ENCODE results near the gene SCAI.
"Not testable (repeated sequence)": the region's sequence is repeated elsewhere in the genome, so short reads cannot be mapped to it uniquely, and the experiment has no call there.

The SCAI gene

GRCh38 chr9:125143377-125144090 is at the start of gene SCAI:
Gene SCAI (minus strand): TSS chr9:125143528. CDS start chr9:125143437, 91 bp downstream.
- peak; percentile 98 for DNase-seq (ENCODE audit: low read depth)

- DNase-seq (ENCODE audit: low read depth), result peak; percentile 19
Observed at GRCh38 chr9:125190361-125190801, 47.1 kb upstream of the SCAI start.

DNA sequence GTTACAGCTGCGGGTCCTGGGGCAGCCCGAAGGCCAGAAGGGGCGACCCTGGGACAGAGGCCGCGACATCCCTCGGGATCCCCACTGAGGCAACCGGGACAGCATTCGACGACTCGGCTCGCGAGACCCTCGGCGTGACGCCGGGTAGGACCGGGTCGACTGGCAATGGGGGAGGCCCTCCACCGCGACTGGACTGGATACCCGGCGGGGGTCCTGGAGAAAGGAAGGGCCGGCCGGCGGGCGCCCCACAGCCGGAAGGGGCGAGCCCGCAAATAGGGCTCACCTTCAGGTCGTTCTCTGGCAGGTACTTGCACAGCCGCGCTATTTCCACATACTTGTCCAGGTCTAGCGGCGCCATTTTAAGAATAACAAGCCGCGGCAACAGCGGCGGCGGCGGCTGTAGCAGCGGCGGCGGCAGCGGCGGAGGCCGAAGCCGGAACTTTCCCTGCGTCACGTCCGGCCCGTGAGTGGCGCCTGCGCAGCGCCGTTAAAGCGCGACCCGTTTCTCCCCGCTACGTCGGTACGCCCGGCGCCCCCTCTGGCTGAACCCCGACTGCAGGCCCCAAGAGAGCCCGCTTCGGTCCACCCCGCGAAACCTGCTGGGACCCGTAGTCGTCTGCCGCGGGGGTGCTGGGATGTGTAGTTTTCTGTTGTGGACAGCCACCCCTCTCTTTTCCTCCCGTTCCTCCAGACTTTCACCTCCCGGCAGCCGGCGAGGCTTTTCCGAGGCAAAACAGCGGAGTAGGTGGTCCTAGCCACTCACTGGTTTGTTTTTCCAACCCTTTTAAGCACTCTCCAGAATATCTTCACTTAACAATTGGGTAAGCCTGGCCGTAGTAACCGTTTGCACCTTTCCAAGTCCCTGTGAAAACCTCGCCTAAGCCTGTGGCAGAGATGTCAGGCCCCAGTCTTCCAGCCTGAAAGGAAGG is 46.3 kb upstream of the SCAI start, which contains the start of gene PPP6C:
TSS of gene PPP6C (minus strand) at position 443 of the 929 bp plus-strand sequence. CDS start at position 358, 85 bp downstream.
- peak; percentile 95 for DNase-seq (ENCODE audit: low read depth)

- DNase-seq (ENCODE audit: low read depth), result no peak
Observed at GRCh38 chr9:125189011-125189360, 45.7 kb upstream of the SCAI start.

DNA sequence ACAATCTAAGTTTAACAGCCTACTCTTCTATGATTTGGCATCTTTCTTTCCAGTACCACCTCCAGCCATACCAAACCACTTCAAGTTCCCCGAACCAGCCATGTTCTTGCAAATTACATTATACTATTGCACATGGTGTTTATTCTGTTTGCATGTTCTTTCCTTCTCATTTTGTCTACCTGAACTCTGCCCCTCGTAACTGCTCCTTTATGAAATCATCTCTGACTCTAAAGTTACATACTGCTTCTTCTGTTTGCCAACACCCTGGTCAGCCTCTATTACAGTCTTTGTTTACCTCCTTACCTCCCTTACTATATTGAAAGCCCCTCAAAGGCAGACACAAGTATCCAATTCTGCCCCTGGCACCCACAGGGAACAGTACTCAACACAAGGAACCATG is 40.2 kb upstream of the SCAI start:
- no peak for DNase-seq (ENCODE audit: low read depth)

GRCh38 chr9:125183054-125183453 is 39.7 kb upstream of the SCAI start:
- DNase-seq (ENCODE audit: low read depth), result no peak

DNA sequence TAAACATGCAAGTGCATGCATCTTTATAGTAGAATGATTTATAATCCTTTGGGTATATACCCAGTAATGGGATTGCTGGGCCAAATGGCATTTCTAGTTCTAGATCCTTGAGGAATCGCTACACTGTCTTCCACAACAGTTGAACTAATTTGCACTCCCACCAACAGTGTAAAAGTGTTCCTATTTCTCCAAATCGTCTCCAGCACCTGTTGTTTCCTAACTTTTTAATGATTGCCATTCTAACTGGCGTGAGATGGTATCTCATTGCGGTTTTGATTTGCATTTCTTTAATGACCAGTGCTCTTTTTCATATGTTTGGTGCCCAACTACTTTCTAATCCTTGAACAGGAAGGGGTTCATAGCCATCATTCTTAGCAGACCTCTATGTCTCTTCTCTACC is 38.4 kb upstream of the SCAI start:
- not testable (repeated sequence) for DNase-seq (ENCODE audit: low read depth)

- no peak for DNase-seq (ENCODE audit: low read depth)
Observed at GRCh38 chr9:125180876-125181275, 37.5 kb upstream of the SCAI start.

- DNase-seq (ENCODE audit: low read depth), result not testable (repeated sequence)
Observed at GRCh38 chr9:125179776-125180175, 36.4 kb upstream of the SCAI start.

DNA sequence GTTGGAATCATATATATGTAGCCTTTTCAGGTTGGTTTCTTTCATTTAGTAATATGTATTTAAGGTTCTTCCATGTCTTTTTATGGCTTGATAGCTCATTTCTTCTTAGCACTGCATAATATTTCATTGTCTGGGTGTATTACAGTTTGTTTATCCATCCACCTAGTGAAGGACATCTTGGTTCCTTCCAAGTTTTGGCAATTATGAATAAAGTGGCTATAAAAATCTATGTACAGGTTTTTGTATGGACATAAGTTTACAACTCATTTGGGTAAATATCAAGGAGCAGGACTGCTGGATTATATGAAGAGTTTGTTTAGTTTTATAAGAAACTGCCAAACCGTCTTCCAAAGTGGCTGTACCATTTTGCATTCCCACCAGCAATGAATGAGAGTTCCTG is 34.6 kb upstream of the SCAI start:
- DNase-seq (ENCODE audit: low read depth), result no peak

- DNase-seq (ENCODE audit: low read depth), result no peak
Observed at GRCh38 chr9:125176636-125177035, 33.3 kb upstream of the SCAI start.

GRCh38 chr9:125172031-125172755 is 28.9 kb upstream of the SCAI start:
- DNase-seq (ENCODE audit: low read depth), result peak; percentile 47

GRCh38 chr9:125169895-125170294 is 26.6 kb upstream of the SCAI start:
- DNase-seq (ENCODE audit: low read depth), result no peak

- DNase-seq (ENCODE audit: low read depth), result no peak
Observed at GRCh38 chr9:125166762-125167161, 23.4 kb upstream of the SCAI start.

GRCh38 chr9:125162891-125163290 is 19.6 kb upstream of the SCAI start:
- not testable (repeated sequence) for DNase-seq (ENCODE audit: low read depth)

GRCh38 chr9:125161284-125161918 is 18.1 kb upstream of the SCAI start:
- DNase-seq (ENCODE audit: low read depth), result peak; percentile 40

GRCh38 chr9:125160750-125161149 is 17.4 kb upstream of the SCAI start:
- DNase-seq (ENCODE audit: low read depth), result no peak

DNA sequence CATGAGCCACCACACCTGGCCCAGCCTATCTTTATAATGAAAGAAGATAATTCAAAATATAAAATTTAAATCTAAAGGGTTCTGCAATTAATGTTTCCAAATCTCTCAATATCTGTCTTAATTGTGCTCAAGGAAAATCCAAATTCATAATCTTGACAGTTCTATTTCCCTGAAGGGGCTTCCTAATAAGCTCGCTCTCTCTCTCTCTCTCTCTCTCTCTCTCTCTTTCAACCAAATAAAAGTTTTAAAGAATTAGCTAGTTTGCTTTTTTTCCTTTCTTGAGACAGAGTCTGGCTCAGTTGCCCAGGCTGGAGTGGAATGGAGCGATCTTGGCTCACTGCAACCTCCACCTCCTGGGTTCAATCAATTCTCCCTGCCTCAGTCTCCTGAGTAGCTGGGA is 13.2 kb upstream of the SCAI start:
- no peak for DNase-seq (ENCODE audit: low read depth)

GRCh38 chr9:125153712-125154367 is 10.5 kb upstream of the SCAI start:
- DNase-seq (ENCODE audit: low read depth), result no peak

DNA sequence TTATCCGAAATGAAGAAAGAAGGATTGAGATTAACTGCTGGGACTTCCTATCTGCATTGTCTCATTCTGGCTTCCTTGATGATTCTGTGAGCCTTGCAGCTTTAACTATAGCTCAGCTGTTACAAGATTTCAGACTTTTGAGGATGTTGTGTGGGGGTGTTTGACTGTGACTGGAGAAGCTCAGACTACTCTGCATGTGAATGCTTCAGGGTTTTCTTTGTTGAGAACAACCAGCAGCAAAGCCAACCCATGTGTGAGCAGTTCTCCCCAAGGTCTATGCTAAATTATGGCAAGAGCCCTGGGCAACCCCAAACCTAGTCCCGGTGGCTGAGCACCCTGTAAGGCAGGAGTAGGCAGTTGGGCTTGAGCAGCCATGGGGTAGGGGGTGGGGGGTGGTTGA is 8.4 kb upstream of the SCAI start:
- DNase-seq (ENCODE audit: low read depth), result no peak
